HG03097 (cell line): ENCODE data around the gene NINJ1.

ENCODE experiments used
- ATAC-seq: cut with Tn5 transposase; IDR thresholded peaks from one replicate; pipeline ENCODE4 v1.9.1; 2021; ENCODE audit not compliant: unreplicated experiment, low FRiP score

Gene NINJ1, protein sequence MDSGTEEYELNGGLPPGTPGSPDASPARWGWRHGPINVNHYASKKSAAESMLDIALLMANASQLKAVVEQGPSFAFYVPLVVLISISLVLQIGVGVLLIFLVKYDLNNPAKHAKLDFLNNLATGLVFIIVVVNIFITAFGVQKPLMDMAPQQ

DNA sequence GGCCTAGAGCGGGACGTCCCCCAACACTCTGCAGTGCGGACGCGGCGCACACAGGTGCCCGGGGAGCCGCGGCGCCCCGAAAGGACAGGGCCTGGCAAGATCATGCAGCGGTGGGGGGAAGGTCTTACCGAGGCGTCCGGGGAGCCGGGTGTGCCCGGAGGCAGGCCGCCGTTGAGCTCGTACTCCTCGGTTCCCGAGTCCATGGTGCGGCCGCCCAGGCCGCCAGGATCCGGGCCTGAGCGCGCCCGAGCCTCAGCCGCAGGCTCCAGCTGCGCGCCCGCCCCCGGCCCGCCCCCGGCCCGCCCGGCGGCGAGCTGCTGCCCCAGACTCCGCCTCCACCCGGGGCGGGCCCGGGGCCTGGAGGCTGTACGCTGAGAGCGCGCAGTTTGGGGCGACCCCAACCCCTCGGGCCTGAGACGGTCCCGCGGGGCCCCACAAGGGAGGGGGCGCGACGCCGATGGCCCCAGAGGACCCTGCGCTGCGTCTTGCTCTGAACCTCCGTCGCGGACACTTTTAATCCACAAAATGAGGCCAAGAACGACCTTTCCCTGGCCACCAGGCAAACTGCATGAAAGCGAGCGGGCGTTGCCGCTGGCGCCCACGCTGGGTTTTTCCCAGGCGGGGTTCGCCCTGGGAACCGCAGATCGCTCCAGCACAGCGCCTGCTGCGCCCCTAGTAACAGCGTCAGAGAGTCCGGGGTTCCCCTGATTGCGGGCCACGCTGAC lies at the start of gene NINJ1:
NINJ1 (minus strand) TSS at position 237 of the 725 bp plus-strand sequence; CDS start at position 203, 34 bp downstream.
- peak; percentile 34 for ATAC-seq

DNA sequence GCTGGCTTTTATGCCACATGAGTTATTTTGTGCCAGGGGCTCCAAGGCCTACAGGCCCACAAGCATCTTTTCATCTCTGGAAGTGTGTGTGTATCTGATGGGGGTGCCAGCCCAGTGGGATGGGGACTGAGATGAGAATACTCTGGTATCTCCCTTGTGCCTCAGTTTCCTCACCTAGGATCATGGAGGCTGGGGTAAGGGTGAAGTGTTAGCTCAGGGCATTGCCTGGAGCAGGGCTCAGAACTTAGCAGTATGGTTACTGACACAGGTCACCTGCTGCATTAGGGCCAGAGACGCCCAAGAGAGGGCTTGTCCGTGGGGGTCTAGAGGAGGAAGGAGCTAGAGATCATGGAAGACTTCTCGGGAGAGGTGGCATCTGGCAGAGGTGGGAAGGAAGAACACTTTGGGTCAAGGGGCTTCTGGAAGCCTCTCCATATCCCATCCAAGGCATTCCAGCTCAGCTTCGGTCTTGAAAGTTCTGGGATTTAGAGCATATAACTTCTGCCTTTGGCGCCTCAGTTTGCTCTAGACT lies 49.1 kb upstream of the NINJ1 start:
- ATAC-seq = no peak

DNA sequence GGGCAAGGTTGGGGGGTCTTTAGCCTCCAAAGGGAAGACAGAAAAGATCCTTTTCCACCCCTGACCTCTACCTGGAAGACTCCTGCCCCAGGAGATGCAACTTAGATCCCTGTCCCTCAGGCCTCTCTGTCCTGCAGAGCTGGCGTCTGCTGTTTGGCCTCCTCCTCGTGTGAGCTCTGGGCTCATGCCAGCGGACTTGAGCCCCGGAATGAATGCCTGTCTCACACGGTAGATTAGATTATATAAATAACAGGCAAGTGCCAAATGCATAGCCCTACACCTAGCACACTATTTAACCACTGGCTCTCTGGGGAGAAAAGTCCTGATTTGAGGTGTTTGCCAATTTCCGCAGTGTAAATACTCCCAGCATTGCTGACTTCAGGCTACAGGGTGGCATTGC lies 48.5 kb upstream of the NINJ1 start:
- ATAC-seq = no peak

DNA sequence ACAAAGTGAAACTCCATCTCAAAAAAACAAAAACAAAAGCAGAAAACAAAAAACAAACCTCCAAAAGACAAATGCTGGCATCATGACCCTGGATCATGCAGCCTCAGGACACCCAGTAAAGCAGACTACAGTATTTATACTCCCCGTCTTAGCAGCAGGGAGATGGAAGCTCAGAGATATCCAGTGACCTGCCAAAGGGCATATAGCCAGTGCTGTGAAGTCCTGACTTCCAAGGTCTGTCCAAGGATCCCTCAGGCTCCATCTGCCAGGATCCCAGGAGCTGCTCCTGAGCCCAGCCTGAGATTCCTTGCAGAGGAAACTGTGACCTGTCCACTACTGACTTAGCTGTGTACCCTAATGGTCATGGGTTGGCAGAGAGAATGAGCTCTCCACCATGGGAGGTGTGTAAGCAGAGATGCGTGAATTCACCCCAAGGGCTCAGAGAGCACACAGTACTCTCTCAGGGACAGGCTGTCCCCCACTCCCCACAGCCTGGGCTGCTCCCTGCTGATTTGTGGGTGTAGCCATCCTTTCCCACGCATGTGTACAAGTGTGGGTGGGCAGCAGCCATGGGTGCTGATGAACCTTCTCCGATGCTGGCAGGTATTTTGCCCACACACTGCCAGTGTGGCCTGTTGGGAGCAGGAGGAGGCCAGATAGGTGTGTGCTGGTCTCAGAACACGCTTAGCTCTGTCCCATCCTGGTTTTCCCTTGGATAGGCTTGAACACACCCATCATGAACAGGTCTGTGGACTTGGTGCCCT lies 47.8 kb upstream of the NINJ1 start:
- ATAC-seq = no peak

DNA sequence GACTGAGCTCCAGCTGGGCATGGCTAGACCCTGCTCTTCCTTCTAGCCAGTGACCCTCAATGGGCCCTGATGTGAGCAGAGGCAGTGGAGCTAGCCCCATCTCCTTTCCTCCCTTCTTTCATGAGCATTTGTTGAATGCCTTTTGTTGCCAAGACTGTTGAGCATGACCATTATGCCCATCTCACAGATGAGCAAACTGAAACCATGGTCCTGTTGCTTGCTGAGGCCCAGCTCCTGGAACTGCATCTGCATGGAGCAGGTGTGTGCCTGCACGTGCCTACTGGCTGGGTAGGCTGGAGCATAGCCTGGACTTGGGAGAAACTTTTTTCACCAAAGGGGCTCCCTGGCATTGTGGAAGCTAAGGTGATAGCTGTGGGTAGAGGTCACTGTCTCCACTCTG lies 46.9 kb upstream of the NINJ1 start:
- no peak for ATAC-seq

DNA sequence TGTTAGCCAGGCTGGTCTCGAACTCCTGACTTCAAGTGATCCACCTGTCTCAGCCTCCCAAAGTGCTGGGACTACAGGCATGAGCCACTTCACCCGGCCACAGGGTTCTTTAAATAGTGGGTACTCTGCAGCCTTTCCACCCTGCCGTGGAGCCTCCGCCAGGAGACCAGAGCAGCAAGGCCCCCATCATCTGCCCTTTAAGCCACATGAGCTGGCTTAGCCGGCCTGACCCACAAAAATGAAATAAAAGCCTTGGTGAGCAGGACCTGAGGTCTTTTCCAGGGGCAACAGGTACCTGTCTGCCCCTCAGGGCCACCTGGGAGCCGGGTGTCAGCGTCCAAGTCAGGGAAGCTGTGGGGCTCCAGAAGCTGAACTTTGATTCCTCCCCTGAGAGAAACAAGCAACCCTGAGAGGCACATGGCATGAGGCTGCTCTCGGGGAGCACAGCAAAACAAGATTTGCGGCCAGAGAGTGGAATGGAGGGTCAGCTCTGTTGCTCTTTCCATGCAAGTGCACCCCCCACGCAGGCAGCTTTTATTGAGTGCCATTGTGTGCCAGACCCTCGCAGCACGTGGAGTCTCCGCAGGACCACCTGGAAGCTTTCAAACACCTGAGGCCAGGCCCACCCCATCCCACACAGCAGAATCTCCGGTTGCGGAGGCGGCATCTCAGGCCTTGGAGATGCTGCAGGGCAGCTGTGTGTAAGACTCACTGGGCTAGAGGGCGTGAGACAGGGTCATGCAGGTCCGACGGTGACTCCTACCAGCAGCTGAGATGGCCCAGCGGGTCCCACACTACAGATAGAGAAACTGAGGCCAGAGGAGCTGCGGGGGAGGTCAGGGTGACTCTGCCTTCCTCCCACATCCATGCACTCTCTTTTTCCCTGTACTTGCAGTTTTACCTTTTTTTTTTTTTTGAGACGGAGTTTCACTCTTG lies 45.1 kb upstream of the NINJ1 start:
- ATAC-seq = no peak

DNA sequence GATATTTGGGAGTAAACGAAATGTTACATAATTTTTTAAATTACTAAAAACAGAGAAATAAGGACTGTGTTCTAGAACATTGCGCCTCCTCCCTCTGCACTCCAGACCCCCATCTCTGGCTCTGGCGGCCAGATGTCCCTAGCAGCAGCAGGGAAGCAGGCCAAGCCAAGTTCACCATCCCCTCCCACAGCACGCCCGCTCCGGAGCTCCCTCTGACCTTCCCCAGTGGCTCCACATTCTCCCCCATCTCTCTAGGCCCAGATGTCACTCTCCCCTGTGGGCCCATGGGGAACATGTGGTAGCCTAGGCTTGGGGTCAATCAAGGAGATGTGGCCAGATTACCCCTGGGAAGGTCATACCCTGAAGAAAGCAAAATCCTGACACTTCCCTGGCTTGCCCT lies 43.6 kb upstream of the NINJ1 start:
- ATAC-seq = no peak

DNA sequence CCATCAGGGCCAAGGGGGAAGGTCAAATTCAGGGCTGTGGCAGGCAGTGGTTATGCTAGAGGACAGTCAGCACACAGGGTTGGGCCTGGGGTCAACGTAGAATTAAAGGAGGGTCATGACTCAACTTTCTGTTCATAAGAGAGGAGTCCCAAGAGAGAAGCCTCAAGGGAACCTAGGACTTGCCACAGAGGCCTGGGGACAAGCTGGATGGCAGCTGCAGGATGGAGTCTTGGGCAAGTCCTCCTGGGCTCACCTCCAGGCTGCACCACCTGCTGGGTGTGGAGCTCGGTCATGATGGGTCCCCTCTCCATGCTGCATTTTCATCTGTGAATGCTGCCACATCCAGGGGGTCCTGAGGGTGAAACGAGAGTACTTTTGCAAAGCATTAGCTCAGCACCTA lies 40.9 kb upstream of the NINJ1 start:
- no peak for ATAC-seq

DNA sequence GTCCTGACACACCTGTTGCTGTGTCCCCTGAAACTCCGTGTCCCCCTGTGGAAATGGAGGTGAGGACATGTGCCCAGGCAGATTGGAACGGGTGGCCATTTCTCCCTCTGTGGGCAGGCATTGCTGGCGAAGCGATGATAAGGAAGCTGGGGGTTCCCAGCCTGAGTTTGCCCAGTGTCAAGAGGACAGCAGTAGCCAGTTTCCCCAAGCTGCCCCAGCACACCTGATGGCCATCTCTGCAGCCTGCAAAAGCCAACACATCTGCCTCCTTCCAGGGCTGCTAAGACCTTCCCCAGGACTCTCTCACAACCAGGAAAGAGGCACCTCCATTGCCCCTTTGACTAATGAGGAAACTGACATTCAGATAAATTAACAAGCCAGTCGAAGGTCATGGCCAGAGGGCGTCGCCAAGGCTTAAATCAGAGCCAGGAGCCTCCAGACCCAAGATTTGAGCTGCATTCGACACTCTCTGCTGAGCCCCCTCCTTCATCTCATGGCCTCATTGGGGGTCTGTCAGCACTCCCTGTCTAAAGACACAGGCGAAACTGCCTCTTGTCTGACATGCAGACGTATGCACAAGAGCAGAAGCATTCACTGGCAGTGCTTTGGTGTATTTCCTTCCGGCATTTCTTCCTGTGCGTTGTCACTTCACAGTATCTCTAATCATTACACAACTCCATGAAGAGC lies 39.5 kb upstream of the NINJ1 start:
- ATAC-seq = no peak

DNA sequence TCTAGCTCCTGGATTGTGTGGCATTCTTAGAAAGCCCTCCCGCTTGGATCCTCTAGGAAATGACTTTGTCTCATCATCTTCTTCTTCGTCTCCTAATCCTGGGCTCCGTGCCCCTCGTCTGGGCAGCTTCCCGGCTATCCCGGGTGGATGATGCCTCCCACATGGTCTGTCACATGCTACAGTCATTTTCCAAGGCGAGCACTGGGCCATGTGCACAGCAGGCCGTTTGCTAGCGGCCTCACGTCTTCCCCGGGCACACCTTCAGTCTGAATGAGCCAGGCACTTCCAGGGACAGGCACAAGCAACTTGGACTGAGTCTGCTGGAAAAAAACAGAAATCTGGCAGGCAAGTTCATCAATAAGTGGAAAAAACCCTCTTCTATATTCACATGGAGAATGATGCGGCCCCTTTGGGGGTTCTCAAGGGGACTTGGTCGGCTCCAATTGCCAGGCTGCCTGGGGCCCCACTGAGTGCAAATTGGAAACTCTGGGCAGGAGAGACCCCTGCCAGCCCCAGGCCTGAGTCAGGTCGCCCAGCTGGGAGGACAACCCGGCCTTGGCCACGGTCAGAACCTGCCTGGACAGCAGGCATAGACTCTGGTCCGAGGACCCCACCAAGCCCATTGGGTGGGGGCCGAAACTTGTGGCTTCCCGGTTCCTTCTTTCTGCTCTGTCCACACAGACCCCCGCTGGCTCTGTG lies 38.8 kb upstream of the NINJ1 start:
- no peak for ATAC-seq

DNA sequence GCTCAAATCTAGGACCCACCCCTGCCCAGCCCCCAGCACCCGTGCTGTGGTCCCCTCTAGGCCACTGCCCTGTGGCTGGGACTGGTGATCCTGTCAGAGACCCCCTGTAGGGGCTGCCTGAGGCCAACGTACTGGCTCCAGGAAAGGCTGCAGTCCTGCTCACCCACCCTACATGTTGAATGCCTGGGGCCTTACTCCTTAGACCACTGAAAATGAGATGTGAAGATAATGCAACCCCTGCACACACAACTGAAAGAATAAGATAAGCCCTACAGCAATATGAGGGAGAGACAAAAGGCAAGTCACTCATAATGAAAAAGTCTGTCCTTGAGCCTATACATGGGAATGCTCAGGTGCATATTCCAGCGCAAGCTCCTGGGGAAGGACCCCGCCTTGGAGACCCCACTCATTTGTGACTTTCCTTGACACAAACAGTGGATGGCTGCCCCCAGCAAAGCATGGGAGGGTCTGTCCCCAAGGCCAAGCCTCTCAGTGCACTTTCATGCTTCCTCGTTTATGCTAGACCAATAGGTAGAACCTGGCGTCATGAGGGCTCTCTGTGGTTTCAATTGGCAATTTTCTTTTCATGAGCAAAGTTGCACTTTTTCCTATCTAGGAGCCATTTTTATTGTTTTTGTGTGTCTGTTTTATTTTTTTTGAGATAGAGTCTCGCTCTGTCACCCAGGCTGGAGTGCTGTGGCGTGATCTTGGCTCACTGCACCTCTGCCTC lies 37.4 kb upstream of the NINJ1 start:
- no peak for ATAC-seq

DNA sequence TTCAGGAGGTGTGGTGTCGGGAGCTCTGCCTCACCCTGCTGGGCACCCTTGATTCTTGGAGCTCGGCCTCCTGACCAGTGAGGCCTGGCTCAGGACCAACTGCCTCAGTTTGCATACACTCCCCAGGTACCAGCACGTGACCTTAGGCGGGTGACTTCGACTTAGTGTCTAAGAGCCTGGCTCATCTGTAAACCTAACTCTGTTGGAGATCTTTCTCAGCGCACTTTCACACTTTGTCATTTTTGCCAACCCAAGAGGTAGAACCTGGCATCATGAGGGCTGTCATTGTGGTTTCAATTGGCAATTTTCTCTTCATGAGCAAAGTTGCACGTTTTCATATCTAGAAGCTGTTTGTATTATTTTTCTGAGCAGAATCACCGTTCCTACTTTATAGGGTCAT lies 36.5 kb upstream of the NINJ1 start:
- no peak for ATAC-seq

DNA sequence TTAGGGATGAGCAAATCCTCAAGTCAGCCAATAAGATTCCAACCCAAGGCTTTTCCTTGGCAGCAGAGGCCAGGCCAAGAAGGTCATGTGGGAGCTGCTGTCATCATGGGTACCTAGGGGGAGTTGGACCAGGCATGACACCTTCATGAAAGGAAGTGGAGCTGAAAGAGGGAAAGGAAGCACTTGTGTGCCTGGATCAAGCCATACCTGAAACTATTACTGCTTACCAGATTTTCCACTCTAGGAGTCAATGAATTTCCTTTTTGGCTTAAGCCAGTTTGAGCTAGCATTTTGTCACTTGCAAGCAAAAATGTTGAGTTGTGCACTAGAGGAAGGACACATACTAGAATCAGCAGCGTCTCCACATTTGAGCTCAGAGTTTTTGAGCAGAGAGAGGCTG lies 35.4 kb upstream of the NINJ1 start:
- no peak for ATAC-seq

DNA sequence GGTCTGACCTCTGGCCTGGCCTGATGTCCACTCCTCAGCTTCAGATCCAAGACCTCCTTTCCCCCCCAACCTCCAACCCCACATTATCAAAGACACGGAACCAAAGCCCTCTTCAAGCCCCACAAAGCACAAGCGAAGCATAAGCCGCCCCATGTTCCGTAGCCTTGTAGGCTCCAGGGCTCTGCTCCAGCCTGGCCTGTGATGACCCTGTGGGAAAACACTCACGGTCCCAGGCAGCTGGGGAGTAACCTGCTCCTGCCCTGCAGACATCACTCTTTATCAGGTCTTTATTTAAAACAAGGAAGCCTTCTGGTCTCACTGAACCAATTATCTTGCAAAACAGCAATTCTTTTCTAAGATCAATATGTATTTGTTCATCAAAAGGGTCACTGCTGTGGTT lies 34.5 kb upstream of the NINJ1 start:
- no peak for ATAC-seq

DNA sequence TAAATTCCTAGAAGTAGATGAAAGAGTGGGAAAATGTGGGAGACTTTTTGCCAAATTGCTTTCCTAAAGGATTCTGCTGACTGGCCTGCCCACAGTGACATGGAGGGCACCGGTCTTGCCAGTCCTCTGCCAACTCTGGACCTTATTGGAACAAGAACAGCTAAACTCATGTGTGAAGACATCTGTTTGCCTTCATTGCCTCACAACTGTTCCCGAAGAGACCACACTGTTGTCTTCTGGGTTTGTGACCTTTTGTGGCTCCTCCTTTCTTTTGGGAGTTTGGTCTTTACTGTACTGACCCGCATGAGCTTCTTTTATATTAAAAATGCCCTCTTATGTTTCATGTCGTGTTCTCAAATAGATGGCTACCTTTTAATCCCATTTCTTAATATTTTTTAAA lies 33.8 kb upstream of the NINJ1 start:
- no peak for ATAC-seq

DNA sequence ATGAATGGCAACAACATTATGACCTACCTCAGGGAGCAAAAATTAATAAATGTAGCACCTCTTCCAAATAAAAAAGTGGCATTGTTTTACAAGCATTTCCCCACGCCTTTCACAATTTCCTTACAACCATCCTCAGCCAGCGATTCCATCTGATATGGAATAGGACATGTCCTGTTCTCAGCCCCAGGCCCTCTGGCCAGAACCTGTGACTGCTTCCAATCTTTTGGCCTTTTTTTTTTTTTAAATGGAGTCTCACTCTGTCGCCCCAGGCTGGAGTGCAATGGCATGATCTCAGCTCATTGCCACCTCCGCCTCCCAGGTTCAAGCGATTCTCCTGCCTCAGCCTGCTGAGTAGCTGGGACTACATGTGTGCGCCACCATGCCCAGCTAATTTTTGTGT lies 33.1 kb upstream of the NINJ1 start:
- no peak for ATAC-seq

DNA sequence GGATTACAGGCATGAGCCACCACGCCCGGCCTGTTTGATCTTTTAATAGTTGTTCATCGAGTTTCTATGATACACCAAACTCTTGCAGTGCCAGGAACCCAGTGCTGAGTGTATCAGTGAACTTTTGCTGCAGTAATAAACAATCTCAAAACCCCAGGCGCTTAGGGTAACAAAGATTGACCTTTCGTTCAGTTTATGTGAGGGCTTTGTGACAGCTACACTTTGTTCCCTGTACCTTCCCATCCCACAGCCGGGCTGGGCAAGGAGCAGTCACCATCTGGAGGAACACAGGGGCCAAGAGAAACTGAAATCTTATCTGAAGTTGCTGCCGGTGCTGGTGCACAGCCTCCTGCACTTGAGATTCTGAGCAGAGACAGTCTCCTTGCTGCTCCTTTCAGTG lies 32.6 kb upstream of the NINJ1 start:
- no peak for ATAC-seq

DNA sequence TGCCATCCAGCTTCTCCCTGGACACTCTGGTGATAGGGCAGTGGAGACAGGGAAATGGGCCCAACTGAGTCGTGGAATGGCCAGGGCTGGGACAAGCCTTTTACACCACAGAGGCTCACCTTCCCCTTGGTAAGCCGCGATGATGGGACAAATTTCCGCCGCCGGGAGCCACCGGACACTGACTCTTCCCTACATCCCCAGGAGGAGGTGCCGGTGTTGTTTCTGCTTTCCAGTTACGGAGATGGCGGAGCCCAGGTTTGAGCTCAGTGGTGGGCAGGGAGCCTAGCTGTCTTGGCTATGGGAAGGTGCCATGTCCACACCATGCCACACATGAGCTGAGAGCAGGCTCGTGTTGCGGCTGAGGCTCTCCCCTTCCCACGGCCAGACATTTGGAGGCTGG lies 30.0 kb upstream of the NINJ1 start:
- no peak for ATAC-seq
